ENCODE data around the gene TIMELESS. TPM values are rescaled to one million over a fixed set of nuclear protein-coding genes. Genes with fewer than 3 reads are reported as not detected.
"Not testable (repeated sequence)": the region's sequence is repeated elsewhere in the genome, so short reads cannot be mapped to it uniquely, and the experiment has no call there.

The TIMELESS gene
- total RNA-seq, 4 donors from 2014 or later = 4.6 to 7.6 (median 6.7) TPM

- TF ChIP-seq POLR2A (IDR thresholded peaks at IDR 0.05) = no peak
- TF ChIP-seq CTCF (IDR thresholded peaks at IDR 0.05) = no peak
- DNase-seq = no peak
- Histone ChIP-seq H3K27me3 (no peaks in the 10 kb centered on the region), H3K9me3 (no peaks in the 10 kb centered on the region), H3K36me3 (no peaks in the 10 kb centered on the region), H3K4me1 (peaks cover 3 to 10% of the 10 kb centered on the region in 2 donors), H3K27ac (no peak overlapping the region), H3K4me3 (replicated peaks in 1 of 3) (no peak overlapping the region)
- WGBS, 2 donors = 76 to 79% methylated on average over 3 of the region's 3 CpGs
- intact Hi-C loops (cut with DNase I) = loop anchor here (10.0 kb wide), 1 partner anchor 95 kb away; no protein-coding TSS in a partner anchor
Measured at GRCh38 chr12:56450241-56450640, 1.0 kb upstream of the TIMELESS start.

GRCh38 chr12:56449622-56449984 lies 377 bp upstream of the TIMELESS start:
- Histone ChIP-seq H3K27ac (peak overlapping the region; percentile 63 to 86 (median 77)), H3K4me3 (replicated peaks in 1 of 3) (peak overlapping the region; percentile 35 to 52 (median 45)), H3K9me3 (no peaks in the 10 kb centered on the region), H3K4me1 (peaks cover 3 to 10% of the 10 kb centered on the region in 2 donors), H3K27me3 (no peaks in the 10 kb centered on the region), H3K36me3 (no peaks in the 10 kb centered on the region)
- DNase-seq = no peak
- TF ChIP-seq CTCF (IDR thresholded peaks at IDR 0.05) (no peak), POLR2A (IDR thresholded peaks at IDR 0.05) (no peak)
- 33 to 37% methylated on average over 5 of the region's 5 CpGs for WGBS, 2 donors
- intact Hi-C loops (cut with DNase I) = no loop called here

GRCh38 chr12:56443208-56443607 lies 6.0 kb downstream of the TIMELESS start:
- intact Hi-C loops (cut with DNase I); DNase-seq; H3K27ac ChIP-seq; H3K9me3 ChIP-seq; H3K36me3 ChIP-seq; H3K27me3 ChIP-seq; H3K4me1 ChIP-seq; H3K4me3 ChIP-seq (replicated peaks in 1 of 3): not testable (repeated sequence)
- 71 to 89% methylated on average over 2 of the region's 2 CpGs for WGBS, 2 donors

GRCh38 chr12:56437430-56438176 lies 11.6 kb downstream of the TIMELESS start:
- intact Hi-C loops (cut with DNase I) = no loop called here
- H3K36me3 ChIP-seq = no peaks in the 10 kb centered on the region
- H3K27ac ChIP-seq = no peak overlapping the region
- no peaks in the 10 kb centered on the region for H3K9me3 ChIP-seq
- no peak overlapping the region for H3K4me3 ChIP-seq (replicated peaks in 1 of 3)
- H3K4me1 ChIP-seq = no peaks in the 10 kb centered on the region
- TF ChIP-seq CTCF (IDR thresholded peaks at IDR 0.05) = no peak
- TF ChIP-seq POLR2A (IDR thresholded peaks at IDR 0.05) = no peak
- DNase-seq = no peak
- WGBS, 2 donors = 89 to 93% methylated on average over 11 of the region's 11 CpGs
- H3K27me3 ChIP-seq = no peaks in the 10 kb centered on the region

- WGBS, 2 donors = 91 to 100% methylated on average over 6 of the region's 6 CpGs
- H3K36me3 ChIP-seq = no peaks in the 10 kb centered on the region
- no peaks in the 10 kb centered on the region for H3K4me1 ChIP-seq
- no peak overlapping the region for H3K4me3 ChIP-seq (replicated peaks in 1 of 3)
- no peak for TF ChIP-seq POLR2A (IDR thresholded peaks at IDR 0.05)
- DNase-seq = no peak
- no peaks in the 10 kb centered on the region for H3K27me3 ChIP-seq
- no peaks in the 10 kb centered on the region for H3K9me3 ChIP-seq
- H3K27ac ChIP-seq = no peak overlapping the region
- intact Hi-C loops (cut with DNase I) = no loop called here
Measured at GRCh38 chr12:56434828-56435227, 14.4 kb downstream of the TIMELESS start.

GRCh38 chr12:56431850-56432249 lies 17.4 kb downstream of the TIMELESS start:
- intact Hi-C loops (cut with DNase I) = no loop called here
- DNase-seq = no peak
- H3K4me3 ChIP-seq (replicated peaks in 1 of 3) = no peak overlapping the region
- no peak overlapping the region for H3K27ac ChIP-seq
- H3K4me1 ChIP-seq = no peaks in the 10 kb centered on the region
- H3K36me3 ChIP-seq = no peaks in the 10 kb centered on the region
- H3K27me3 ChIP-seq = no peaks in the 10 kb centered on the region
- TF ChIP-seq CTCF (IDR thresholded peaks at IDR 0.05) = no peak
- TF ChIP-seq POLR2A (IDR thresholded peaks at IDR 0.05) = no peak
- WGBS, 2 donors = 96 to 98% methylated on average over 3 of the region's 3 CpGs
- no peaks in the 10 kb centered on the region for H3K9me3 ChIP-seq

Measured in thyroid gland (tissue), 4 donors.